ENCODE data around the gene VPS33B. TPM values are rescaled to one million over a fixed set of nuclear protein-coding genes. Genes with fewer than 3 reads are reported as not detected.

Gene VPS33B
- total RNA-seq, 6 experiments from 2014 or later, result 4.2 to 7.3 (median 6.5) TPM

GRCh38 chr15:90960298-90961091 lies 61.9 kb downstream of the VPS33B start:
- Histone ChIP-seq H3K9me3 (no peaks in the 10 kb centered on the region), H3K27ac (no peak overlapping the region), H3K27me3 (no peaks in the 10 kb centered on the region), H3K36me3 (peaks cover 0 to 11% (median 3%) of the 10 kb centered on the region in 4 donors), H3K4me3 (no peak overlapping the region), H3K4me1 (peaks cover 0 to 12% (median 3%) of the 10 kb centered on the region in 4 donors)
- 67% methylated on average over 5 of the region's 20 CpGs for WGBS (ENCODE audit: insufficient coverage, low coverage, low lambda C conversion rate, missing lambda C conversion rate)
- intact Hi-C loops (cut with DNase I), result no loop called here
- DNase-seq (no peak), ATAC-seq (no peak)
- TF ChIP-seq POLR2A (IDR thresholded peaks at IDR 0.05) (no peak), CTCF (IDR thresholded peaks at IDR 0.05) (no peak)

DNA sequence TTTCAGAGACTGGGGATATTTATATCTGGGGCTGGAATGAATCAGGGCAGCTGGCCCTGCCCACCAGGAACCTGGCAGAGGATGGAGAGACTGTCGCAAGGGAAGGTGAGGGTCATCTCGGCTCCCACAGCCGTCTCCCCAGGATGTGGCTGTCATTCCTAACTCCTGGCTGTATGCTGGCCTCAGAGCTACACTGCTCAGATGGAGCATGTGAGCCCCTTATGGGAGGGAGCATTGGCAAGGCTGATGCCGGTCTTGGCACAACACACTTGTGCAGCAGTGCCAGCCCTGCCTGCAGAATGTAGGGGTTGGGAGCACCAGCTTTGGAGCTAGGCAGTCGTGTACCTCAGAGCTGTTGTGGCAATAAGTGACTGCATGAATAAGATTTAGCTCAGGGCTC lies 62.5 kb downstream of the VPS33B start:
- intact Hi-C loops (cut with DNase I), result loop anchor here in 1 of 2 donors (10.0 kb wide), 1 partner anchor 75 kb away; no protein-coding TSS in a partner anchor

DNA sequence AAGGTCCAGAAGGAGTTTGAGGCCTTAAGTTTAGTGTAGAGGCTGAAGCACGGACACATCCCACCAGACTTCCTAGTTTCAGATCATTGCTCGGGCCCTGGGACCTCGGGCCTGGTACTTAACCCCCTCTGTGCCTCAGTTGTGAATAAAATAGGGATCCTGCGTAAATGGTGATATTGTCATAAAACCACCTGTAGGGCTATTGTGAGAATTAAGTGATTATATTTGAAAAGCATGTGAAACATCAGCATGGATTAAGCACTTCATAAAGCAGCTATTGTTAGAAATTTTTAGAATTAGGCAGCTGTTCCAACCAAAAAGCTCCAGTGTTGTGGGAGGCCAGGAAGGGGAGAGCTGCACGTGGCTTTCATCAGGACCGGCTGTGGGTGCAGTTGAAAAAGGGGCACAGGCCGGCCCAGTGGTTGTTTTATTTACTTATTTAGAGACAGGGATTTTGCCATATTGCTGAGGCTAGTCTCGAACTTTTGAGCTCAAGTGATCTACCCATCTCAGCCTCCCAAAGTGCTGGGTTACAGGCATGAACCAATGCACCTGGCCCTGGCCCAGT lies 63.3 kb downstream of the VPS33B start:
- intact Hi-C loops (cut with DNase I), result loop anchor here in 1 of 2 donors (10.0 kb wide), 1 partner anchor 76 kb away; no protein-coding TSS in a partner anchor
- H3K4me3 ChIP-seq, result no peak overlapping the region
- H3K27ac ChIP-seq, result no peak overlapping the region
- peaks cover 0 to 16% (median 6%) of the 10 kb centered on the region in 4 donors for H3K4me1 ChIP-seq
- DNase-seq (no peak), ATAC-seq (no peak)
- H3K36me3 ChIP-seq, result peaks cover 0 to 11% (median 3%) of the 10 kb centered on the region in 4 donors
- TF ChIP-seq CTCF (IDR thresholded peaks at IDR 0.05), result no peak
- TF ChIP-seq POLR2A (IDR thresholded peaks at IDR 0.05), result no peak
- H3K27me3 ChIP-seq, result no peaks in the 10 kb centered on the region
- H3K9me3 ChIP-seq, result no peaks in the 10 kb centered on the region
- 85% methylated on average over 4 of the region's 8 CpGs for WGBS (ENCODE audit: insufficient coverage, low coverage, low lambda C conversion rate, missing lambda C conversion rate)

More for the DNA sequence above, 62.5 kb downstream of the VPS33B start:
- peaks cover 0 to 16% (median 6%) of the 10 kb centered on the region in 4 donors for H3K4me1 ChIP-seq
- H3K27me3 ChIP-seq, result no peaks in the 10 kb centered on the region
- no peaks in the 10 kb centered on the region for H3K9me3 ChIP-seq
- H3K27ac ChIP-seq, result no peak overlapping the region
- DNase-seq, result no peak
- WGBS (ENCODE audit: insufficient coverage, low coverage, low lambda C conversion rate, missing lambda C conversion rate), result no CpG with 5 or more reads among the region's 5 CpGs
- ATAC-seq, result no peak
- no peak overlapping the region for H3K4me3 ChIP-seq
- no peak for TF ChIP-seq POLR2A (IDR thresholded peaks at IDR 0.05)
- TF ChIP-seq CTCF (IDR thresholded peaks at IDR 0.05), result no peak
- H3K36me3 ChIP-seq, result peaks cover 0 to 11% (median 3%) of the 10 kb centered on the region in 4 donors

DNA sequence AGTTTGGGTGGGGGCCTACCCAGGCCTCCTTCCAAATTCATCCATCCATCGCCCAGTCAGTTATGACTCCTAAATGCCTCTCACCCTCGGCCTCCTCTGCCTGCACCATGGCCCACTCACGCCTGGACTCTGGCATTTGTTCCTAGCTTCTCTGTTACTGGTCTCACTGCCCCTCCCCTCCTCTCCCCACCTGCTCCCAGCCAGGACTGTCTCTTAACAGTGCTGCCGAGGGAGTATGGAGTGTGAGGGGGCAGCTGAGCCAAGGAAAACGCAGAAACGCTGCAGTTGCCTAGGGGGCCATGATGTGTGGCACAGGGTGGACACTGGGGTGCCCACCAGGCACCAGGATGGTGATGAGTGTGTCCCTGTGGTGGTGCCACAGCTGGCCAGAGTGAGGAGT lies 64.6 kb downstream of the VPS33B start:
- Histone ChIP-seq H3K9me3 (no peaks in the 10 kb centered on the region), H3K27ac (no peak overlapping the region), H3K4me3 (no peak overlapping the region), H3K4me1 (peaks cover 0 to 16% (median 6%) of the 10 kb centered on the region in 4 donors), H3K36me3 (peaks cover 0 to 13% (median 5%) of the 10 kb centered on the region in 4 donors), H3K27me3 (no peaks in the 10 kb centered on the region)
- intact Hi-C loops (cut with DNase I), result loop anchor here in 1 of 2 donors (10.0 kb wide), 1 partner anchor 77 kb away; no protein-coding TSS in a partner anchor
- DNase-seq (no peak), ATAC-seq (no peak)
- no peak for TF ChIP-seq POLR2A (IDR thresholded peaks at IDR 0.05)
- no peak for TF ChIP-seq CTCF (IDR thresholded peaks at IDR 0.05)
- 92% methylated on average over 2 of the region's 6 CpGs for WGBS (ENCODE audit: insufficient coverage, low coverage, low lambda C conversion rate, missing lambda C conversion rate)
